Neural progenitor cell (in vitro differentiated cells): Measurements from ENCODE around the gene SLC35F3. TPM values are rescaled to one million over a fixed set of nuclear protein-coding genes. Genes with fewer than 3 reads are reported as not detected.

Source experiments
- DNase-seq: peaks from one replicate; pipeline ENCODE4 v3.0.0-alpha.2; 2016; ENCODE audit warnings: low spot score
- H2AFZ ChIP-seq: fragments of 200-600 bp; sonication (generic); replicated peaks from 2 replicates; pipeline ENCODE4 v1.6.1; 2016; ENCODE audit warnings: antibody characterized with exemption
- H3F3A ChIP-seq: fragments of 200-600 bp; sonication (generic); 2 replicates; pipeline ENCODE4 v1.6.1; 2016; ENCODE audit warnings: antibody characterized with exemption, low read depth
- H3K27ac ChIP-seq: fragments of 200-600 bp; sonication (generic); 2 replicates; pipeline ENCODE4 v1.5.1; 2016; ENCODE audit warnings: mild to moderate bottlenecking
- H3K27me3 ChIP-seq: fragments of 200-600 bp; sonication (generic); 2 replicates; pipeline ENCODE4 v1.6.1; 2016; ENCODE audit warnings: mild to moderate bottlenecking, moderate library complexity
- H3K36me3 ChIP-seq: fragments of 200-600 bp; sonication (generic); 2 replicates; pipeline ENCODE4 v1.5.1; 2016
- H3K4me1 ChIP-seq: fragments of 200-600 bp; sonication (generic); 2 replicates; pipeline ENCODE4 v1.6.1; 2016; ENCODE audit warnings: mixed run types
- H3K4me2 ChIP-seq: fragments of 200-600 bp; sonication (generic); 2 replicates; pipeline ENCODE4 v1.6.1; 2016
- H3K4me3 ChIP-seq: fragments of 200-600 bp; sonication (generic); 2 replicates; pipeline ENCODE4 v1.5.1; 2016
- H3K79me2 ChIP-seq: fragments of 200-600 bp; sonication (generic); 2 replicates; pipeline ENCODE4 v1.6.1; 2016; ENCODE audit warnings: low read depth
- H3K9ac ChIP-seq: fragments of 200-600 bp; sonication (generic); 2 replicates; pipeline ENCODE4 v1.6.1; 2016
- H3K9me3 ChIP-seq: fragments of 200-600 bp; sonication (generic); 2 replicates; pipeline ENCODE4 v1.5.1; 2016; ENCODE audit warnings: low read depth
- H4K20me1 ChIP-seq: fragments of 200-600 bp; sonication (generic); 2 replicates; pipeline ENCODE4 v1.6.1; 2016; ENCODE audit warnings: low read depth
- H3K27ac Mint-ChIP-seq: 3 replicates; pipeline ENCODE4 v1.8.0; 2021; ENCODE audit warnings: mixed read lengths
- H3K27me3 Mint-ChIP-seq: 2 replicates; pipeline ENCODE4 v1.8.0; 2022; ENCODE audit warnings: low read depth, mild to moderate bottlenecking, inconsistent platforms, moderate library complexity, mixed read lengths; ENCODE audit not compliant: insufficient read depth
- H3K36me3 Mint-ChIP-seq: 3 replicates; pipeline ENCODE4 v1.8.0; 2021; ENCODE audit warnings: mixed read lengths
- H3K4me1 Mint-ChIP-seq: 3 replicates; pipeline ENCODE4 v1.8.0; 2021; ENCODE audit warnings: mixed read lengths
- H3K4me3 Mint-ChIP-seq: 3 replicates; pipeline ENCODE4 v1.8.0; 2021; ENCODE audit warnings: mild to moderate bottlenecking, moderate library complexity, mixed read lengths
- H3K9me3 Mint-ChIP-seq: 3 replicates; pipeline ENCODE4 v1.8.0; 2020; ENCODE audit warnings: mixed read lengths
- CTCF ChIP-seq: fragments of 200-600 bp; sonication (generic); IDR thresholded peaks from 2 replicates; pipeline ENCODE4 v1.5.1; 2017; ENCODE audit warnings: antibody characterized with exemption, mild to moderate bottlenecking
- EZH2 ChIP-seq: fragments of 200-600 bp; sonication (generic); IDR thresholded peaks from 2 replicates; pipeline ENCODE4 v1.6.1; 2017; ENCODE audit warnings: antibody characterized with exemption, mild to moderate bottlenecking, moderate library complexity
- EZH2phosphoT487 ChIP-seq: fragments of 200-600 bp; sonication (generic); IDR thresholded peaks from 2 replicates; pipeline ENCODE4 v1.6.1; 2017; ENCODE audit warnings: antibody characterized with exemption
- total RNA-seq: library from RNA; depleted of rRNA; stranded (reverse); fragments of >200 nt; gene quantifications from 2 replicates; pipeline ENCODE4 v1.2.3, GENCODE V29; 2015; ENCODE audit warnings: low replicate concordance

SLC35F3 gene
- total RNA-seq, 1 donor from 2014 or later: 0.79 TPM

DNA sequence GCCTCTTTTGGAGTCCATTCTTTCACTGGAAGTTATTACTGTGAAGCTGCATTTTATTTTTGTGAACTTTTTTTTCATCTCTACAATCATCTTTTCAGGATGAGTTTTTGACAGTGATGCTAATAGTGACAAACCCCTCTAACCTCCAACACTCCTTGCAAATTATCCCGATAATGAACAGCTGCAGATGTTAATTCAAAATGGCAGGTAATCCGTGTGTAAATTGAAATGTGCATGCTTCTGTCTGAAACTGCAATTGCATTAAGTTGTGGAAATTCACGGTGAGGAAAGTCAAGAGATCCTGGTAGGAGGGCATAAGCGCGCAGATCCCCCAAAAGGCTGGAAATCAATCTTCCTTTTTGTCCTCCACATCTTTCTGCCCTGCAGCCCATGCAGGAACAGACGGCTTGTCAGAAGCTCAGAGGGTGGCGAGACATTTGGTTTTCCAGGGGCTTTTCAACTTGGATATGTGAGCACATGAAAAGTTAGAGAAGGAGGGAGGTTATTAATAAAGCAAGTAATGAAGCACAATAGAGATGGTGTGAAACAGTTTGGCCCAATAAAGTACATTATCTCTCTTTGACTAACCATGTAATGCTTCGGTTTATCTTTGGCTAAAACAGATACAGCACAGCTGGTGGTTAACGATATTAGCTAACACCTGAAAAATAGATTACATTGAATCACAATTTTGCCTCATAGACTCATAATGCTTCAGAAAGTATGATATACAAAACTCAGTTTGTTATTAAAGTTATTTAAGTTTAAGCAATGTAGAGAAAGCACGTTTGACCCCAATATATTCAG, 325.3 kb downstream of the SLC35F3 start:
- Histone ChIP-seq H3K27ac (no peak overlapping the region), H4K20me1 (no peaks in the 10 kb centered on the region), H3K9ac (no peak overlapping the region), H3K36me3 (no peaks in the 10 kb centered on the region), H3F3A (peaks cover 6% of the 10 kb centered on the region), H3K4me2 (peak overlapping the region; percentile 1), H3K4me3 (no peak overlapping the region), H3K4me1 (peaks cover 42% of the 10 kb centered on the region), H3K27me3 (no peaks in the 10 kb centered on the region), H3K79me2 (no peaks in the 10 kb centered on the region), H2AFZ (no peak overlapping the region), H3K9me3 (no peaks in the 10 kb centered on the region)
- H3K4me1 Mint-ChIP-seq: peaks cover 75% of the 10 kb centered on the region
- H3K36me3 Mint-ChIP-seq: no peaks in the 10 kb centered on the region
- H3K27ac Mint-ChIP-seq: peak overlapping the region; percentile 62
- H3K9me3 Mint-ChIP-seq: peaks cover 5% of the 10 kb centered on the region
- H3K4me3 Mint-ChIP-seq: peak overlapping the region; percentile 39
- DNase-seq: no peak
- no peak for TF ChIP-seq CTCF
- TF ChIP-seq EZH2phosphoT487: no peak
- no peak for TF ChIP-seq EZH2
- H3K27me3 Mint-ChIP-seq: peaks cover 5% of the 10 kb centered on the region

GRCh38 chr1:234230414-234230862, 326.0 kb downstream of the SLC35F3 start:
- Histone ChIP-seq H4K20me1 (no peaks in the 10 kb centered on the region), H3K4me1 (peaks cover 47% of the 10 kb centered on the region), H2AFZ (peak overlapping the region; percentile 3), H3K9ac (no peak overlapping the region), H3K36me3 (no peaks in the 10 kb centered on the region), H3K27ac (no peak overlapping the region), H3K9me3 (no peaks in the 10 kb centered on the region), H3F3A (peaks cover 6% of the 10 kb centered on the region), H3K4me2 (peak overlapping the region; percentile 1), H3K27me3 (no peaks in the 10 kb centered on the region), H3K4me3 (no peak overlapping the region), H3K79me2 (no peaks in the 10 kb centered on the region)
- Mint-ChIP-seq H3K4me1 (peaks cover 79% of the 10 kb centered on the region), H3K36me3 (no peaks in the 10 kb centered on the region), H3K27me3 (peaks cover 5% of the 10 kb centered on the region), H3K4me3 (peak overlapping the region; percentile 39), H3K27ac (peak overlapping the region; percentile 97), H3K9me3 (peaks cover 3% of the 10 kb centered on the region)
- DNase-seq: no peak
- no peak for TF ChIP-seq EZH2
- no peak for TF ChIP-seq CTCF
- no peak for TF ChIP-seq EZH2phosphoT487

- H4K20me1 ChIP-seq: no peaks in the 10 kb centered on the region
Observed at GRCh38 chr1:234231061-234231892, 326.8 kb downstream of the SLC35F3 start.

More at GRCh38 chr1:234231061-234231892, 326.8 kb downstream of the SLC35F3 start:
- no peak overlapping the region for H3K4me3 ChIP-seq
- peaks cover 43% of the 10 kb centered on the region for H3K4me1 ChIP-seq
- Mint-ChIP-seq H3K27ac (peak overlapping the region; percentile 97), H3K4me1 (peaks cover 78% of the 10 kb centered on the region), H3K4me3 (peak overlapping the region; percentile 39), H3K27me3 (peaks cover 5% of the 10 kb centered on the region), H3K36me3 (no peaks in the 10 kb centered on the region), H3K9me3 (peaks cover 3% of the 10 kb centered on the region)
- peaks cover 3% of the 10 kb centered on the region for H3F3A ChIP-seq
- H3K27me3 ChIP-seq: no peaks in the 10 kb centered on the region
- H3K4me2 ChIP-seq: no peak overlapping the region
- H3K27ac ChIP-seq: no peak overlapping the region
- no peaks in the 10 kb centered on the region for H3K79me2 ChIP-seq
- H2AFZ ChIP-seq: no peak overlapping the region
- DNase-seq: no peak
- H3K9me3 ChIP-seq: no peaks in the 10 kb centered on the region
- TF ChIP-seq EZH2phosphoT487 (no peak), CTCF (peak; percentile 44), EZH2 (no peak)
- no peaks in the 10 kb centered on the region for H3K36me3 ChIP-seq
- H3K9ac ChIP-seq: no peak overlapping the region
